Liver (tissue), 9 donors: ENCODE data around the gene RTP5. TPM values are rescaled to one million over a fixed set of nuclear protein-coding genes. Genes with fewer than 3 reads are reported as not detected.

Source experiments
- DNase-seq: peaks from one replicate; pipeline ENCODE4 v3.0.0-alpha.2; 2017; ENCODE audit warnings: low spot score
- H3K27ac ChIP-seq, 2 donors: one replicate each; pipeline ENCODE4 v1.7.0; 2013; ENCODE audit warnings: inconsistent platforms in 2 of 2, low read length in 2 of 2, control low read depth in 1 of 2, low read depth in 1 of 2, mild to moderate bottlenecking in 1 of 2
- H3K27me3 ChIP-seq, 4 donors: one replicate each; pipeline versions ENCODE4 v1.6.1 to v1.7.0; 2013; ENCODE audit warnings: low read length in 3 of 4, inconsistent platforms in 1 of 4, mild to moderate bottlenecking in 1 of 4, moderate library complexity in 1 of 4; ENCODE audit not compliant: control insufficient read depth in 4 of 4, insufficient read depth in 4 of 4
- H3K36me3 ChIP-seq, 4 donors: one replicate each; pipeline versions ENCODE4 v1.6.1 to v1.7.0; 2013; ENCODE audit warnings: low read length in 3 of 4, mild to moderate bottlenecking in 3 of 4, low read depth in 1 of 4, moderate library complexity in 1 of 4; ENCODE audit not compliant: control insufficient read depth in 4 of 4, insufficient read depth in 3 of 4
- H3K4me1 ChIP-seq, 4 donors: one replicate each; pipeline versions ENCODE4 v1.6.1 to v1.7.0; 2013; ENCODE audit warnings: low read length in 3 of 4, mild to moderate bottlenecking in 3 of 4, moderate library complexity in 1 of 4; ENCODE audit not compliant: control insufficient read depth in 4 of 4, insufficient read depth in 4 of 4
- H3K4me3 ChIP-seq, 3 donors: one replicate each; pipeline versions ENCODE4 v1.6.1 to v1.7.0; 2013; ENCODE audit warnings: low read length in 3 of 3, control low read depth in 1 of 3, low read depth in 1 of 3, mild to moderate bottlenecking in 1 of 3
- H3K9ac ChIP-seq, 2 donors: one replicate each; pipeline ENCODE4 v1.7.0; 2013; ENCODE audit warnings: low read length in 2 of 2, mild to moderate bottlenecking in 2 of 2, moderate library complexity in 2 of 2, control low read depth in 1 of 2, low read depth in 1 of 2
- H3K9me3 ChIP-seq, 4 donors: one replicate each; pipeline versions ENCODE4 v1.6.1 to v1.7.0; 2013; ENCODE audit warnings: low read length in 3 of 4; ENCODE audit not compliant: control insufficient read depth in 4 of 4
- EGR1 ChIP-seq, 2 donors: IDR thresholded peaks; 2 replicates each; pipeline ENCODE4 v1.6.1; 2016 to 2018; ENCODE audit warnings: antibody characterized with exemption in 2 of 2, low read depth in 2 of 2
- FOXA1 ChIP-seq: IDR thresholded peaks from 2 replicates; pipeline ENCODE4 v1.6.1; 2016; ENCODE audit warnings: antibody characterized with exemption
- FOXA2 ChIP-seq: IDR thresholded peaks from 2 replicates; pipeline ENCODE4 v1.6.1; 2016; ENCODE audit warnings: antibody characterized with exemption
- GABPA ChIP-seq, 2 donors: IDR thresholded peaks in 1 of 2; conservative IDR thresholded peaks in 1 of 2; 2 replicates each; pipeline ENCODE4 v1.6.1; 2016; ENCODE audit warnings: antibody characterized with exemption in 2 of 2, mild to moderate bottlenecking in 1 of 2, moderate library complexity in 1 of 2
- HNF4A ChIP-seq, 2 donors: conservative IDR thresholded peaks; 2 replicates each; pipeline ENCODE4 v1.6.1; 2016; ENCODE audit warnings: antibody characterized with exemption in 2 of 2, mild to moderate bottlenecking in 2 of 2
- HNF4G ChIP-seq: IDR thresholded peaks from 2 replicates; pipeline ENCODE4 v1.6.1; 2016; ENCODE audit warnings: antibody characterized with exemption
- JUND ChIP-seq, 2 donors: IDR thresholded peaks; 2 replicates each; pipeline ENCODE4 v1.6.1; 2016; ENCODE audit warnings: antibody characterized with exemption in 2 of 2
- NR2F2 ChIP-seq: IDR thresholded peaks from 2 replicates; pipeline ENCODE4 v1.6.1; 2016; ENCODE audit warnings: antibody characterized with exemption
- RAD21 ChIP-seq, 2 donors: IDR thresholded peaks; 2 replicates each; pipeline ENCODE4 v1.6.1; 2016; ENCODE audit warnings: antibody characterized with exemption in 2 of 2, mild to moderate bottlenecking in 2 of 2
- RXRA ChIP-seq, 2 donors: IDR thresholded peaks; 2 replicates each; pipeline ENCODE4 v1.6.1; 2017 to 2018; ENCODE audit warnings: antibody characterized with exemption in 2 of 2, mild to moderate bottlenecking in 1 of 2
- SP1 ChIP-seq: IDR thresholded peaks from 2 replicates; pipeline ENCODE4 v1.6.1; 2018; ENCODE audit warnings: antibody characterized with exemption, mild to moderate bottlenecking
- TAF1 ChIP-seq: conservative IDR thresholded peaks from 2 replicates; pipeline ENCODE4 v1.6.1; 2016; ENCODE audit warnings: antibody characterized with exemption, mild to moderate bottlenecking
- YY1 ChIP-seq: IDR thresholded peaks from 2 replicates; pipeline ENCODE4 v1.6.1; 2016; ENCODE audit warnings: antibody characterized with exemption, mild to moderate bottlenecking
- WGBS: extraction: QIAGEN DNeasy Blood & Tissue Kit; methylation state at CpG from one replicate; pipeline ENCODE4 v1.1.7; 2013; 5-methylcytosine and 5-hydroxymethylcytosine counted together
- polyA plus RNA-seq, 2 donors: library from polyadenylated mRNA; stranded (reverse) in 1 of 2; unstranded in 1 of 2; fragments of 200-250 nt in 1 of 2; fragments of >200 nt in 1 of 2; fragmentation: Nextera tagmentation in 1 of 2; extraction: Ambion mirVana in 1 of 2; gene quantifications; one replicate each; pipeline versions ENCODE4 v1.2.1 to v1.2.3, GENCODE V29; 2013 to 2015
- total RNA-seq, 2 donors: library from RNA; depleted of rRNA; stranded (reverse); fragments of >200 nt; gene quantifications; one replicate each; pipeline ENCODE4 v1.2.3, GENCODE V29; 2014
- TF ChIP-seq, protein P1 (sequence below): IDR thresholded peaks from 2 replicates; pipeline ENCODE4 v1.6.1; 2016; ENCODE audit warnings: antibody characterized with exemption
- TF ChIP-seq, protein P2 (sequence below): fragments of 150-350 bp; IDR thresholded peaks from 2 replicates; pipeline ENCODE4 v1.5.1; 2017; ENCODE audit warnings: improper control_type of control experiment, low read depth, low read length; ENCODE audit not compliant: missing input control
- TF ChIP-seq, protein P3 (sequence below): IDR thresholded peaks from 2 replicates; pipeline ENCODE4 v1.6.1; 2016; ENCODE audit warnings: antibody characterized with exemption
- TF ChIP-seq, protein P4 (sequence below): IDR thresholded peaks from 2 replicates; pipeline ENCODE4 v1.6.1; 2016; ENCODE audit warnings: antibody characterized with exemption, mild to moderate bottlenecking
- TF ChIP-seq, protein P5 (sequence below): IDR thresholded peaks from 2 replicates; pipeline ENCODE4 v1.6.1; 2016; ENCODE audit warnings: antibody characterized with exemption
- donor health status: healthy.
- donor health status: healthy.
- donor health status: healthy.
- donor health status: healthy.
- donor health status: healthy.

RTP5 gene
- total and polyA plus RNA-seq, 4 donors = under 0.01 to 0.03 TPM; not detected in 2

DNA sequence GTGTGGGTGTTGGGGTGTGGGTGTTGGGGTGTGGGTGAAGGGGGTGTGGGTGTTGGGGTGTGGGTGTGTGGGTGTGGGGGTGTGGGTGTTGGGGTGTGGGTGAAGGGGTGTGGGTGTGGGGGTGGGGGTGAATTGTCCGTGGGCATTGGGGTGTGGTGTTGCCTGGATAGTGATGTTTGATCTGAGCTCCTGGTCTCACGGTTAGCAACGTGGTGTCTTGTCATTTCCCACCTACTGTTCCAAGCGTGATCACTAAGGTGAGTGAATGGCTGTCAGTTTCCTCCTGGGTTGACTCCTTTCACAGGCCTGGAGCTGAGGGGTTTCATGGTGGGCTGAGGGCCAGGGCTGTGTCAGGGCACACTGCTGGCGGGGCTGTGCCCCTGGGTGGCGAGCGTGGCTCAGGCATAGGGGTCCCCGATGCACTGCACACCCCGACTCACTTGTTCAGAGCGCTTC is 27.2 kb downstream of the RTP5 start:
- H3K4me3 ChIP-seq = no peak overlapping the region
- H3K9me3 ChIP-seq = no peaks in the 10 kb centered on the region
- H3K4me1 ChIP-seq = peaks cover 3 to 17% (median 11%) of the 10 kb centered on the region in 4 donors
- H3K27me3 ChIP-seq = no peaks in the 10 kb centered on the region
- H3K9ac ChIP-seq = no peak overlapping the region
- TF ChIP-seq JUND (IDR thresholded peaks at IDR 0.05) = no peak
- TF ChIP-seq, protein P1, sequence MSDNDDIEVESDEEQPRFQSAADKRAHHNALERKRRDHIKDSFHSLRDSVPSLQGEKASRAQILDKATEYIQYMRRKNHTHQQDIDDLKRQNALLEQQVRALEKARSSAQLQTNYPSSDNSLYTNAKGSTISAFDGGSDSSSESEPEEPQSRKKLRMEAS = no peak
- TF ChIP-seq, protein P2, sequence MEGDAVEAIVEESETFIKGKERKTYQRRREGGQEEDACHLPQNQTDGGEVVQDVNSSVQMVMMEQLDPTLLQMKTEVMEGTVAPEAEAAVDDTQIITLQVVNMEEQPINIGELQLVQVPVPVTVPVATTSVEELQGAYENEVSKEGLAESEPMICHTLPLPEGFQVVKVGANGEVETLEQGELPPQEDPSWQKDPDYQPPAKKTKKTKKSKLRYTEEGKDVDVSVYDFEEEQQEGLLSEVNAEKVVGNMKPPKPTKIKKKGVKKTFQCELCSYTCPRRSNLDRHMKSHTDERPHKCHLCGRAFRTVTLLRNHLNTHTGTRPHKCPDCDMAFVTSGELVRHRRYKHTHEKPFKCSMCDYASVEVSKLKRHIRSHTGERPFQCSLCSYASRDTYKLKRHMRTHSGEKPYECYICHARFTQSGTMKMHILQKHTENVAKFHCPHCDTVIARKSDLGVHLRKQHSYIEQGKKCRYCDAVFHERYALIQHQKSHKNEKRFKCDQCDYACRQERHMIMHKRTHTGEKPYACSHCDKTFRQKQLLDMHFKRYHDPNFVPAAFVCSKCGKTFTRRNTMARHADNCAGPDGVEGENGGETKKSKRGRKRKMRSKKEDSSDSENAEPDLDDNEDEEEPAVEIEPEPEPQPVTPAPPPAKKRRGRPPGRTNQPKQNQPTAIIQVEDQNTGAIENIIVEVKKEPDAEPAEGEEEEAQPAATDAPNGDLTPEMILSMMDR = no peak
- no peak for TF ChIP-seq RXRA (IDR thresholded peaks at IDR 0.05)
- no peak for TF ChIP-seq YY1
- no peak for TF ChIP-seq TAF1
- TF ChIP-seq EGR1 (IDR thresholded peaks at IDR 0.05; ENCODE audit: low read depth in 2 of 2) = no peak
- TF ChIP-seq, protein P3, sequence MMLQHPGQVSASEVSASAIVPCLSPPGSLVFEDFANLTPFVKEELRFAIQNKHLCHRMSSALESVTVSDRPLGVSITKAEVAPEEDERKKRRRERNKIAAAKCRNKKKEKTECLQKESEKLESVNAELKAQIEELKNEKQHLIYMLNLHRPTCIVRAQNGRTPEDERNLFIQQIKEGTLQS = no peak
- no peak for TF ChIP-seq FOXA1
- no peak for TF ChIP-seq FOXA2
- TF ChIP-seq, protein P4, sequence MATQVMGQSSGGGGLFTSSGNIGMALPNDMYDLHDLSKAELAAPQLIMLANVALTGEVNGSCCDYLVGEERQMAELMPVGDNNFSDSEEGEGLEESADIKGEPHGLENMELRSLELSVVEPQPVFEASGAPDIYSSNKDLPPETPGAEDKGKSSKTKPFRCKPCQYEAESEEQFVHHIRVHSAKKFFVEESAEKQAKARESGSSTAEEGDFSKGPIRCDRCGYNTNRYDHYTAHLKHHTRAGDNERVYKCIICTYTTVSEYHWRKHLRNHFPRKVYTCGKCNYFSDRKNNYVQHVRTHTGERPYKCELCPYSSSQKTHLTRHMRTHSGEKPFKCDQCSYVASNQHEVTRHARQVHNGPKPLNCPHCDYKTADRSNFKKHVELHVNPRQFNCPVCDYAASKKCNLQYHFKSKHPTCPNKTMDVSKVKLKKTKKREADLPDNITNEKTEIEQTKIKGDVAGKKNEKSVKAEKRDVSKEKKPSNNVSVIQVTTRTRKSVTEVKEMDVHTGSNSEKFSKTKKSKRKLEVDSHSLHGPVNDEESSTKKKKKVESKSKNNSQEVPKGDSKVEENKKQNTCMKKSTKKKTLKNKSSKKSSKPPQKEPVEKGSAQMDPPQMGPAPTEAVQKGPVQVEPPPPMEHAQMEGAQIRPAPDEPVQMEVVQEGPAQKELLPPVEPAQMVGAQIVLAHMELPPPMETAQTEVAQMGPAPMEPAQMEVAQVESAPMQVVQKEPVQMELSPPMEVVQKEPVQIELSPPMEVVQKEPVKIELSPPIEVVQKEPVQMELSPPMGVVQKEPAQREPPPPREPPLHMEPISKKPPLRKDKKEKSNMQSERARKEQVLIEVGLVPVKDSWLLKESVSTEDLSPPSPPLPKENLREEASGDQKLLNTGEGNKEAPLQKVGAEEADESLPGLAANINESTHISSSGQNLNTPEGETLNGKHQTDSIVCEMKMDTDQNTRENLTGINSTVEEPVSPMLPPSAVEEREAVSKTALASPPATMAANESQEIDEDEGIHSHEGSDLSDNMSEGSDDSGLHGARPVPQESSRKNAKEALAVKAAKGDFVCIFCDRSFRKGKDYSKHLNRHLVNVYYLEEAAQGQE = no peak
- no peak for TF ChIP-seq HNF4G
- no peak for TF ChIP-seq GABPA (IDR thresholded peaks at IDR 0.05 in 1 of 2, conservative IDR thresholded peaks at IDR 0.05 in 1 of 2)
- TF ChIP-seq HNF4A (conservative IDR thresholded peaks at IDR 0.05) = no peak
- TF ChIP-seq, protein P5, sequence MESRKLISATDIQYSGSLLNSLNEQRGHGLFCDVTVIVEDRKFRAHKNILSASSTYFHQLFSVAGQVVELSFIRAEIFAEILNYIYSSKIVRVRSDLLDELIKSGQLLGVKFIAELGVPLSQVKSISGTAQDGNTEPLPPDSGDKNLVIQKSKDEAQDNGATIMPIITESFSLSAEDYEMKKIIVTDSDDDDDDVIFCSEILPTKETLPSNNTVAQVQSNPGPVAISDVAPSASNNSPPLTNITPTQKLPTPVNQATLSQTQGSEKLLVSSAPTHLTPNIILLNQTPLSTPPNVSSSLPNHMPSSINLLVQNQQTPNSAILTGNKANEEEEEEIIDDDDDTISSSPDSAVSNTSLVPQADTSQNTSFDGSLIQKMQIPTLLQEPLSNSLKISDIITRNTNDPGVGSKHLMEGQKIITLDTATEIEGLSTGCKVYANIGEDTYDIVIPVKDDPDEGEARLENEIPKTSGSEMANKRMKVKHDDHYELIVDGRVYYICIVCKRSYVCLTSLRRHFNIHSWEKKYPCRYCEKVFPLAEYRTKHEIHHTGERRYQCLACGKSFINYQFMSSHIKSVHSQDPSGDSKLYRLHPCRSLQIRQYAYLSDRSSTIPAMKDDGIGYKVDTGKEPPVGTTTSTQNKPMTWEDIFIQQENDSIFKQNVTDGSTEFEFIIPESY = no peak
- TF ChIP-seq RAD21 (IDR thresholded peaks at IDR 0.05) = no peak
- TF ChIP-seq SP1 = no peak
- no peak for TF ChIP-seq NR2F2
- WGBS = 94% methylated on average over 10 of the region's 10 CpGs
- no peak for DNase-seq
- no peak overlapping the region for H3K27ac ChIP-seq
- H3K36me3 ChIP-seq = no peaks in the 10 kb centered on the region
